K562 (cell line): ENCODE results near the gene NEDD4L. TPM values are rescaled to one million over a fixed set of nuclear protein-coding genes. Genes with fewer than 3 reads are reported as not detected.

Experiments used
- ATAC-seq: fragments of 200-7000 bp; cut with Tn5 transposase; 3 replicates; pipeline ENCODE4 v1.9.1; 2020; ENCODE audit warnings: moderate library complexity
- BruUV-seq: library from RNA; stranded (reverse); fragments of 400-500 nt; replicated peaks from 2 replicates; lab custom pipeline; 2021; lab: Mats Ljungman, UMichigan
- CTCF ChIA-PET: fragments of 300-600 bp; formaldehyde crosslinking; extraction: SDS; loops from one replicate; lab custom pipeline; 2021; ENCODE audit warnings: low intra/inter-chr PET ratio; lab: Yijun Ruan, JAX
- POLR2A ChIA-PET: fragments of 300-600, 350-650 bp; sonication (Branson Sonifier 250); formaldehyde crosslinking; extraction: SDS; loops from one replicate; lab custom pipeline; 2021; ENCODE audit warnings: antibody characterized with exemption, inconsistent platforms; lab: Yijun Ruan, JAX
- DNase-seq, 4 experiments: peaks; one replicate each; pipeline versions ENCODE4 v3.0.0 to v3.0.0-alpha.2; 2011 to 2018; ENCODE audit warnings: low spot score in 3 of 4, mixed read lengths in 3 of 4; ENCODE audit errors: extremely low read depth in 1 of 4
- FAIRE-seq: peaks from 2 replicates; lab custom pipeline; 2011; peaks lifted over from hg19 to GRCh38; lab: Jason Lieb, UNC
- H2AFZ ChIP-seq: 2 replicates; pipeline ENCODE4 v1.6.0; 2011; ENCODE audit warnings: low read depth, low read length, control low read depth, inconsistent platforms
- H3K27ac ChIP-seq: fragments of 200-600 bp; 3 replicates; pipeline ENCODE4 v1.8.0; 2011; ENCODE audit warnings: low read depth, mild to moderate bottlenecking, control low read depth, inconsistent platforms, low read length, moderate library complexity, mixed read lengths; ENCODE audit errors: extremely low read depth
- H3K27me3 ChIP-seq, 2 experiments: fragments of 300-600 bp in 1 of 2; 2 replicates in 1 of 2; 3 replicates in 1 of 2; pipeline versions ENCODE4 v1.6.0 to v1.8.0; 2011; ENCODE audit warnings: inconsistent platforms in 2 of 2, low read length in 2 of 2, mild to moderate bottlenecking in 1 of 2, mixed read lengths in 1 of 2, moderate library complexity in 1 of 2; ENCODE audit not compliant: control insufficient read depth in 2 of 2, insufficient read depth in 2 of 2
- H3K36me3 ChIP-seq: fragments of 300-600 bp; 3 replicates; pipeline ENCODE4 v1.8.0; 2011; ENCODE audit warnings: mild to moderate bottlenecking, low read length, inconsistent platforms; ENCODE audit not compliant: control insufficient read depth, insufficient read depth
- H3K4me1 ChIP-seq, 2 experiments: fragments of 200-600 bp in 1 of 2; replicated peaks in 1 of 2; 2 replicates in 1 of 2; 3 replicates in 1 of 2; pipeline versions ENCODE4 v1.5.1 to v1.8.0; 2011; ENCODE audit warnings: inconsistent platforms in 2 of 2, low read length in 2 of 2, mild to moderate bottlenecking in 1 of 2, mixed read lengths in 1 of 2, moderate library complexity in 1 of 2; ENCODE audit not compliant: control insufficient read depth in 2 of 2, insufficient read depth in 2 of 2
- H3K4me2 ChIP-seq: 2 replicates; pipeline ENCODE4 v1.6.1; 2011; ENCODE audit warnings: low read length, control low read depth, inconsistent platforms, mixed read lengths; ENCODE audit not compliant: insufficient read depth
- H3K4me3 ChIP-seq: fragments of 200-600 bp; sonication (generic), shearing (Covaris generic); 2 replicates; pipeline ENCODE4 v1.5.1; 2016; ENCODE audit warnings: control low read depth, inconsistent platforms
- H3K79me2 ChIP-seq: fragments of 200-600 bp; 3 replicates; pipeline ENCODE4 v1.8.0; 2011; ENCODE audit warnings: low read length, inconsistent platforms; ENCODE audit not compliant: control insufficient read depth, insufficient read depth
- H3K9ac ChIP-seq, 2 experiments: 2 replicates each; pipeline versions ENCODE4 v1.6.0 to v1.6.1; 2011; ENCODE audit warnings: low read depth in 2 of 2, low read length in 2 of 2, control low read depth in 1 of 2, inconsistent platforms in 1 of 2, mild to moderate bottlenecking in 1 of 2, mixed read lengths in 1 of 2; ENCODE audit not compliant: insufficient read depth in 1 of 2
- H3K9me1 ChIP-seq: one replicate; pipeline ENCODE4 v1.6.0; 2011; ENCODE audit warnings: inconsistent platforms, mild to moderate bottlenecking, low read length, moderate library complexity; ENCODE audit not compliant: control insufficient read depth, insufficient read depth
- H3K9me3 ChIP-seq: replicated peaks from 2 replicates; pipeline ENCODE4 v1.5.1; 2011; ENCODE audit warnings: low read depth, low read length, inconsistent platforms; ENCODE audit not compliant: control insufficient read depth, insufficient read depth
- H4K20me1 ChIP-seq: replicated peaks from 2 replicates; pipeline ENCODE4 v1.6.1; 2011; ENCODE audit warnings: low read length, inconsistent platforms, mixed read lengths; ENCODE audit not compliant: control insufficient read depth, insufficient read depth
- OTX1 ChIP-seq: fragments of 450-650 bp; formaldehyde crosslinking; IDR thresholded peaks from 2 replicates; pipeline ENCODE4 v1.4.0; 2022; ENCODE audit warnings: mild to moderate bottlenecking
- SMC3 ChIP-seq: conservative IDR thresholded peaks from 2 replicates; pipeline ENCODE4 v1.6.1; 2011; ENCODE audit warnings: low read depth, low read length, improper control_type of control experiment; ENCODE audit not compliant: insufficient read depth
- SNIP1 ChIP-seq: fragments of 450-650 bp; IDR thresholded peaks from 2 replicates; pipeline ENCODE4 v1.7.1; 2017; ENCODE audit warnings: low read depth, mild to moderate bottlenecking
- TBL1XR1 ChIP-seq, 2 experiments: IDR thresholded peaks; 2 replicates each; pipeline ENCODE4 v1.6.1; 2012; ENCODE audit warnings: improper control_type of control experiment in 2 of 2, low read length in 2 of 2, mild to moderate bottlenecking in 1 of 2
- TEAD4 ChIP-seq, 2 experiments: sonication (generic) in 1 of 2; formaldehyde crosslinking in 1 of 2; IDR thresholded peaks; 2 replicates each; pipeline versions ENCODE4 v1.6.1 to v1.8.0; 2012 to 2022; ENCODE audit warnings: borderline replicate concordance in 1 of 2, inconsistent platforms in 1 of 2, low read length in 1 of 2, mild to moderate bottlenecking in 1 of 2, missing genetic modification reagents in 1 of 2
- ZNF165 ChIP-seq: fragments of 250-450 bp; sonication (Bioruptor Pico); IDR thresholded peaks from 2 replicates; pipeline ENCODE4 v1.4.0; 2020; ENCODE audit warnings: borderline replicate concordance
- WGBS: fragments of 100-300 bp; shearing (Covaris generic); methylation state at CpG from one replicate; pipeline ENCODE4 v1.1.6; 2016; ENCODE audit warnings: low coverage, mixed read lengths; ENCODE audit not compliant: insufficient coverage; ENCODE audit errors: missing lambda C conversion rate; 5-methylcytosine and 5-hydroxymethylcytosine counted together
- in situ Hi-C: fragments of 300-500 bp; cut with MboI; formaldehyde crosslinking; loops from 4 replicates; pipeline ENCODE4 v1.15.0; 2018; ENCODE audit warnings: inconsistent platforms, mixed read lengths
- intact Hi-C: fragments of 100-400 bp; cut with micrococcal nuclease; formaldehyde crosslinking; loops from 2 replicates; pipeline ENCODE4 v1.14.2; 2022
- polyA plus RNA-seq, 8 experiments: library from polyadenylated mRNA; depleted of rRNA in 4 of 8; stranded (reverse) in 5 of 8; unstranded in 3 of 8; fragments of >200 nt; fragmentation: Nextera tagmentation in 2 of 8; fragmentation: Illumina TruSeq in 1 of 8; extraction: Ambion mirVana in 2 of 8; extraction: Trizol in 1 of 8; gene quantifications; 2 replicates each; pipeline versions ENCODE4 v1.2.1 to v1.2.3, GENCODE V29; 2011 to 2014; ENCODE audit warnings: inconsistent platforms in 1 of 8, missing spikeins in 1 of 8
- total RNA-seq, 7 experiments: library from RNA; depleted of rRNA in 6 of 7; stranded (reverse); fragments of >200 nt in 6 of 7; fragmentation: Illumina TruSeq in 2 of 7; extraction: Trizol in 2 of 7; gene quantifications; 2 replicates each; pipeline versions ENCODE4 v1.2.1 to v1.2.3, GENCODE V29; 2011 to 2021; ENCODE audit warnings: low replicate concordance in 1 of 7

NEDD4L gene
- total and polyA plus RNA-seq, 9 of the 15 experiments (the other 6 are each of a cell fraction or from before 2014, with no cell fraction given), result 8.1 to 33.4 (median 19.9) TPM

DNA sequence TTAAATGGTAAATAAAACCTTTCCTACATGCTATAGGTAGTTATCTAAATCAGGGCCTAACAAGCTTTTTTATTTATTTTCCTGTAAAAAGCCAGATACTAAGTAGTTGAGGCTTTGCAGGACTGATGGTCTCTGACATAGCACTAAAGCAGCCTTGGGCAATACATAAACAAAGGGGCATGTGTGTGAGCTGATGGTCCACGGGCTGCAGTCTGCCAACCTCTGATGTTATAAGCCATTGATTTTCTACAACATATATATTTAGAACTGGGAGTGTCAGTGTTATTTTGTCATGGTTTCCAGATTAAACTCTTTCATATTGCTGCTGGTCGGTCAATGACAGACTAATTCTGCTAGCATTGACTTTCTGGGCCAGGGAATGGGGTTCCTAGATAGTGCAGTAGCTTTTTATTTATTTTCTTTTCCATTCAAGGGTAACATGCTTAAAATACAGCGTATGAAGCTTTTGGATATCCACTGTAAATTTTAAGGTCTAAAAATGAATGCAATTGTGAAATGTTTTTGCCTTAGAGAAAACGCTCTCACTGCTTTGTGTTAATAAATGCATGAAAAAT lies 134.0 kb downstream of the NEDD4L start:
- Histone ChIP-seq H3K4me1 (peaks cover 0 to 6% of the 10 kb centered on the region in 2 experiments; a peak in 3 of 5 replicates), H3K36me3 (no peaks in the 10 kb centered on the region), H3K9me1 (no peaks in the 10 kb centered on the region), H2AFZ (no peak overlapping the region), H4K20me1 (no peaks in the 10 kb centered on the region), H3K27me3 (no peaks in the 10 kb centered on the region), H3K9me3 (no peaks in the 10 kb centered on the region), H3K27ac (no peak overlapping the region), H3K79me2 (no peaks in the 10 kb centered on the region), H3K9ac (no peak overlapping the region), H3K4me3 (no peak overlapping the region), H3K4me2 (no peak overlapping the region)
- POLR2A ChIA-PET, result no interaction called here
- intact Hi-C loops (no loop called here), in situ Hi-C loops (loop anchor here (25.0 kb wide), 1 partner anchor 309 kb away; no protein-coding TSS in a partner anchor)
- DNase-seq (no peak), FAIRE-seq (no peak), ATAC-seq (no peak)
- no TSS peak for BruUV-seq
- TF ChIP-seq ZNF165 (CRISPR knock-in tag) (no peak), OTX1 (no peak), SMC3 (no peak), SNIP1 (no peak), TEAD4 (IDR thresholded peaks at IDR 0.05; ENCODE audit: low read length) (no peak), TEAD4 (CRISPR knock-in tag; IDR thresholded peaks at IDR 0.05; ENCODE audit: borderline replicate concordance) (no peak)
- CTCF ChIA-PET, result no interaction called here
- 53% methylated on average over 3 of the region's 4 CpGs for WGBS

GRCh38 chr18:58178511-58178910 lies 134.5 kb downstream of the NEDD4L start:
- Histone ChIP-seq H3K4me1 (peaks cover 0 to 6% of the 10 kb centered on the region in 2 experiments; a peak in 3 of 5 replicates), H3K9ac (no peak overlapping the region), H3K4me3 (no peak overlapping the region), H4K20me1 (no peaks in the 10 kb centered on the region), H2AFZ (no peak overlapping the region), H3K27me3 (no peaks in the 10 kb centered on the region), H3K9me3 (no peaks in the 10 kb centered on the region), H3K36me3 (no peaks in the 10 kb centered on the region), H3K9me1 (no peaks in the 10 kb centered on the region), H3K27ac (no peak overlapping the region), H3K79me2 (no peaks in the 10 kb centered on the region), H3K4me2 (no peak overlapping the region)
- no TSS peak for BruUV-seq
- DNase-seq (no peak), FAIRE-seq (no peak), ATAC-seq (no peak)
- ChIA-PET CTCF (no interaction called here), POLR2A (no interaction called here)
- in situ Hi-C loops (loop anchor here (25.0 kb wide), 1 partner anchor 309 kb away; no protein-coding TSS in a partner anchor), intact Hi-C loops (no loop called here)
- 69% methylated on average over 8 of the region's 8 CpGs for WGBS
- TF ChIP-seq TBL1XR1 (IDR thresholded peaks at IDR 0.05; ENCODE audit: low read length in 2 of 2), result no peak
